A172 (cell line): ENCODE measurements around the gene LLGL1. TPM values are rescaled to one million over a fixed set of nuclear protein-coding genes. Genes with fewer than 3 reads are reported as not detected.
"Not testable (repeated sequence)": the region's sequence is repeated elsewhere in the genome, so short reads cannot be mapped to it uniquely, and the experiment has no call there.

Experiments used
- DNase-seq: peaks from one replicate; pipeline ENCODE4 v3.0.0-alpha.2; 2015; ENCODE audit warnings: low spot score
- total RNA-seq: library from RNA; depleted of rRNA; stranded (reverse); fragments of >200 nt; shearing (Covaris generic); gene quantifications from 2 replicates; pipeline ENCODE4 v1.2.3, GENCODE V29; 2014

Gene LLGL1
- total RNA-seq, 1 experiment from 2014 or later: 47.2 TPM

DNA sequence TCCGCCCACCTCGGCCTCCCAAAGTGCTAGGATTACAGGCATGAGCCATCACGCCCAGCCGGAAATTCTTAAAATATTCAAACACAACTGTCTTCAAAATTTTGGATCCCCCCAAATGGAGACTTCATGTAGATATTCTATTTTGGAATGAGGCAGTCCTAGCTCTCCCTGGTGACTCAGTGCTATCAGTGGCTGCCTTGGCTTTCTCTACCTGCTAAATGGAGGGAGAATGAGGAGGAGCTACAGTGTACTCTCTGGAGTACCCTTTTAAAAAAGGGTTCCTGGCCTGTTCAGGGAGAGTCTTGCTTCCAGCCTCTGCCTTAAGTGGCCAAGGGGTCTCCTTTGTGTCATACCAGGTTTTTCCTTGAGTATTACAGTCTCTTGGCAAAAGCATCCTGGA, 31.0 kb upstream of the LLGL1 start:
- DNase-seq: no peak

DNA sequence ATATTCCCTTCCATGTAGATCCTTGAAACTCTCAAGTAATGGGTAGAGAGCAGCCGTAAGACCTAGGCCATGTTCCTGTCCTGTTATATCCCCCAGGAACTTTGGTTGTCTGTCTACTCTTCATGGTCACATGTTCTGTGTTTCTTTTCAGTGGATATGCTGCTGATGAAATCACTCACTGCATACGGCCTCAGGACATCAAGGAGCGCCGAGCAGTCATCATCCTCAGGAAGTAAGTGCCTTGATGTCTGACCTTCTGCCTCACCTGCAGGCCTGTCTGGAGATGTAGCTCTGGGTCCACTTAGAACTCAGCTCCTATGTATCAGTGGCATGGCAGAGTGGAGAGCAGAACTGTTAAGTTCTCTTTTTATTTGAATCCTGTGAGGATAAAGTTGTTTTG, 30.6 kb upstream of the LLGL1 start:
- DNase-seq: no peak

DNA sequence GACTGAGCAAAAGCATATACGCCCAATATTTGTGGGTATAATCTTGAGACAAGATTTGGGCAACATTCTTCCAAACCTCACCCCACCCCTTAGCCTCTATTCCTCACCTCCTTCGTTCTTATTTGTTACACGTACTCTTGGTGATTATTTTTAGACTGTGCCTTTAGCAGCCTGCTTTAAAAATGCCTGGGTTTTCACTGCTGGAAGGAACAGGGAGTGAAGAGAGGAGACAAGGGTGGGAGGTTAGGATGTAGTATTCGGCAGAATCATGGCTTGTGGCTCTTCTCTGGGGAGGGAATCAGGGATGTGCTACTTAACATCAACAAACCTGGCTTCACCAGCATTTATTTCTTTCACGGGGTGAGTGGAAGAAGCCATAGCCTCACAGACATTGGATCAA, 30.2 kb upstream of the LLGL1 start:
- DNase-seq: no peak

DNA sequence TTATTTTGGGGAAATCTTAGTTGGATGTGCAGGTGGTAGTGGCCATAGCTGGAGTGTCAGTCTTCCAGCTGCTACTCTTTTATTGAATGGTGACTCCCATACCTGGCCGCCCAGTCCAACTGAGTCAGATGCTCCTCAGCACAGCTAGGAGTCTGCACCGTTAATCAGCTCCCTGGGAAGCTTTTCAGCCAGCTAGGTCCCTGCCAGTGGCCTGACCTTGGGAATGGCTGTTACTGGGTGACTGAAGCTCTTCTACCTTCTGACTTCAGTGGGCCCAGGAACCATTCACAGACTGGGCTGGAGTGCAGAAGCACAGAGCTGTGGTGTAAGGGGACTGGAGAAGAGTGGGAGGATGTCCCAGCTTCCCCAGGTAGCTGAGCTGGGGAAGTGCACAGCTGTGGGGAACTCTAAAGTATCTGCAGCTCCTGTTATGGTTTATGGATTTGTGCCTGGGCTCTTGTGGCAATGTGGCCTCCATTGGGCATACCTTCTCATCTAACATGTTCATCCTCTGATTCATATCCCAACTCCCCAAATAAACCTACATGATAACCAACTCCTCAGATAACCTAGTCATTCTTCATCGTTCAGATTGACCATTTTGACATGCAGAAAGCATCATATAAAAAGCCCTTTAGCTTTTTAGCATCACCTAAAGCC, 27.8 kb upstream of the LLGL1 start:
- no peak for DNase-seq

DNA sequence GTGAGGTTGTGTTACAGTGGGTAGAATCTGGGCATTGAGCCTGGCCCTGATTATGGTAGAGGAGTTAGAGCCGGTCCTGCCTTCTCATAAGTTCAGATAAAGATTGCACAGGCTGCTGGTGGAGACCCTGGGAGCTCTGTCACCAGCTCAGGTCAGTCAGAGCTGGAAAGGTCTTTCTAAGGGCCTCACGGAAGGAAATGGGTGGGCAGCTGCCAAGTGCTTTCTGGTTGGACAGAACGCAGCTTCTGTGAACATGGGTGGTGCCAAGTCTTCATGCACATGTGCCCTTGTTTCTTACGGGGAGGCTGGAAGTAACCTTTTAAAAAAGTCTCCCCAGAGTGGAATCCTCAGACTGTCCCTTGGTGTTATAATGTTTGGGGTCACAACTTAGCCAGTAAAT, 26.9 kb upstream of the LLGL1 start:
- DNase-seq: no peak

DNA sequence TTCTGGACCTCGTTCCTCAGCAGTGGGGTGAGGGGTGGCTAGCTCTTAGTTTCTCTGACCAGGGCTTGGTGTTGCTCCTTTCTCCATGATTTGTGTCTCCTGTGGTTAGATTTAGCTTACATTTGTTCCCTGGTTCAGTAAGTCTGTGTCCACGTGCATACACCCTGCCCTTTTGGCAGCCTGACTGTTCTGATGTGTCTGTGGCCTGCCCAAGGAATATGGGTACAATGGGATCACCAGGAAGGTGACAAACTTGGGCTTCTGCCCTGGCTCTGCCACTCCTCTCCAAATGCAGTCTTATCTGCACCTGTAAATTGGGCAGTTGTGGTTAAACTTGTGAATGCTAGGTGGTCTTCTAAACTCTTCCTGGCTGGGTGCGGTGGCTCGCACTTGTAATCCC, 24.3 kb upstream of the LLGL1 start:
- no peak for DNase-seq

DNA sequence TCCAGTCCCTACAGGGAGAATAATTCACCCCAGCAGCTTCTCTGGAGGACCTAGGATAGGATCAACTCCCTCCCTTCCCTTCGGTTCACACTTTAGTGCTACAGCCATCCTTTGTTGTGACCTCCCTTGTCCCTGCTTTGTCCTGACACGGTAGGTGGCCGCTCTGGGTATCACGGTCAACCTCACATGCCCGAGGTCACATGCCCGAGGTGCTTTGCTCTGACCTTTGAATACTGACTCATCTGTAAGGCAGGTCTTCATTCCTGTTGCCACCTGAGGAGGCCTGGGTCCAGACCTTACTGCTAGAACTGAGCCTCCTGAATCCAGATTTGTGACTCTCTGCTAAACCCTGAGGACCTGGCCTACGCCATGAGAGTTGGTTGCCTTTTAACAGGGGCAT, 22.1 kb upstream of the LLGL1 start:
- no peak for DNase-seq

DNA sequence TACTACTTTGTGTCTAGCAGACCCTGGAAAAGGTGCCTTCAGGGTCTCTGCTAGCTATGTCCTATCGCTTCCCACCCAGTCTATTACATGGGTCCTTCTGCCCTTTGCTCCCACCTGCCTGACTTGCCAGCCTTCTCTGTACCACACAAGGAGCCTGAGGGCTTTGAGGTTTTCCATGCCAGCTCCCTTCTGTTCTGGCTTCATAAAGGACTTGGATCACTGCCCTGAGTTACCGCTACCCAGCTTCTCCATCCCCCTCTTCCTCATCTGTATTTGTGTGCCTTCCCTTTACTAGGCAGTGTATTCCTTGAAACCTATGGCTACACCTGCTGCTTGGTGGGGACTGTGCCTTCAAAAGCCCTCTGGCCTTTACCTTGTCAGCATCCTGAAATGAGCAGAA, 19.6 kb upstream of the LLGL1 start:
- no peak for DNase-seq

DNA sequence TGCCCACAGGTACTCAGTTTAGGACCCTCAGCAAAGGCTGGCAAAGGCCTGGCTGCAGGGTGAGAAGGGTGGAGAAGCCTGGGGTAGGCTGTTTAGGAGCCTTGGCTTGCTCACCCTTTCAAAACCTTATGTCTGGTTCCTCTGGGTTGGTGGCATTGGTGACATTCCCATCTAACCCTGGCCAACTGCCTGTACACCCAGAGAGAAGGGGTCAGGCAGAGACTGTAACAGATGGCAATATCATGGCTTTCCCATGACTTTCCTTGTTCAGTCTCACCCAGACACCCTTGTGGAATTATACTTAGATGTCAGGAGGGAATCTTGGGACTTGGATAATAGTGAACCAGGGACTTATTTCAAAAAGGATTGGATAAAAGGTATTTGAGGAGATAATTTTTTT, 18.5 kb upstream of the LLGL1 start:
- no peak for DNase-seq

DNA sequence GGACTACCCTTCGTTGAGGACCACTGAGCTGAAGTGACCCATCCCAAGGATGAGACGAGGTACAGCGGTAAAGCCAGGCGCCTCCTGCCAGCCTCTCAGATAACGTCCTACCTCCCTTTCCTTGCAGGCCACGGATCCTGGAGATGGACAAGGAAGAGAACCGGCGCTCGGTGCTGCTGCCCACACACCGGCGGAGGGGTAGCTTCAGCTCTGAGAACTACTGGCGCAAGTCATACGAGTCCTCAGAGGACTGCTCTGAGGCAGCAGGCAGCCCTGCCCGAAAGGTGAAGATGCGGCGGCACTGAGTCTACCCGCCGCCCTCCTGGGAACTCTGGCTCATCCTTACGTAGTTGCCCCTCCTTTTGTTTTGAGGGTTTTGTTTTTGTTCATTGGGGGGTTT, 17.3 kb upstream of the LLGL1 start:
- no peak for DNase-seq

DNA sequence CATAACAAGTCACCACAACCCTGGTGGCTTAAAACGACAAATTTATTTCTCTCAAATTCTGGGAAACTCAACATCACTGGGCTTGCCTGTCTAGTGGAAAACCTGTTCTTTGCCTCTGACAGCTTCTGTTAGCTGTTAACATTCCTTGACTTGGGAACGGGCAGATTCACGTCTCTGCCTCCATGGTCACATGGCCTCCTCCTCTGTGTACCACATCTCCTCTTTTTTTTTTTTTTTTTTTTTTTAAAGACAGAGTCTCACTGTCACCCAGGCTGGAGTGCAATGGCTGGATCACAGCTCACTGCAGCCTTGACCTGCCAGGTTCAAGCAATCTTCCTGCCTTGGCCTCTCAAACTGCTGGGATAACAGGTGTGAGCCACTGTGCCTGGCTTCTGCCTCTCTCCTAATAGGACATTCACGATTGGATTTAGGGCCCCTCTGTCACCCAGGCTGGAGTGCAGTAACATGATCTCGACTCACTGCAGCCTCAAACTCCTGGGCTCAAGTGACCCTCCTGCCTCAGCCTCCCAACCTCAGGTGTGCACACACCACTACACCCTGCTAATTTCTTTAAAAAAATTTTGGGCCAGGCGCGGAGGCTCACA, 11.7 kb upstream of the LLGL1 start:
- no peak for DNase-seq

DNA sequence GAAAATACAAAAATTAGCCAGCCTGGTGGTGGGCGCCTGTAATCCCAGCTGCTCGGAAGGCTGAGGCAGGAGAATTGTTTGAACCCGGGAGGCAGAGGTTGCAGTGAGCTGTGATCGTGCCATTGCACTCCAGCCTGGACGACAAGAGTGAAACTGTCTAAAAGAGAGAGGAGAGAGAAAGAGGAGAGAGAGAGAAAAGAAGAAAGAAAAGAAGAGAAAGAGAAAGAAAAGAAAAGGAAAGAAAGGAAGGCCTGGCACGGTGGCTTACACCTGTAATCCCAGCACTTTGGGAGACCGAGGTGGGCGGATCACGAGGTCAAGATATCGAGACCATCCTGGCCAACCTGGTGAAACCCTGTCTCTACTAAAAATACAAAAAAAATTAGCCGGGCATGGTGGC, 8.5 kb upstream of the LLGL1 start:
- DNase-seq: not testable (repeated sequence)

DNA sequence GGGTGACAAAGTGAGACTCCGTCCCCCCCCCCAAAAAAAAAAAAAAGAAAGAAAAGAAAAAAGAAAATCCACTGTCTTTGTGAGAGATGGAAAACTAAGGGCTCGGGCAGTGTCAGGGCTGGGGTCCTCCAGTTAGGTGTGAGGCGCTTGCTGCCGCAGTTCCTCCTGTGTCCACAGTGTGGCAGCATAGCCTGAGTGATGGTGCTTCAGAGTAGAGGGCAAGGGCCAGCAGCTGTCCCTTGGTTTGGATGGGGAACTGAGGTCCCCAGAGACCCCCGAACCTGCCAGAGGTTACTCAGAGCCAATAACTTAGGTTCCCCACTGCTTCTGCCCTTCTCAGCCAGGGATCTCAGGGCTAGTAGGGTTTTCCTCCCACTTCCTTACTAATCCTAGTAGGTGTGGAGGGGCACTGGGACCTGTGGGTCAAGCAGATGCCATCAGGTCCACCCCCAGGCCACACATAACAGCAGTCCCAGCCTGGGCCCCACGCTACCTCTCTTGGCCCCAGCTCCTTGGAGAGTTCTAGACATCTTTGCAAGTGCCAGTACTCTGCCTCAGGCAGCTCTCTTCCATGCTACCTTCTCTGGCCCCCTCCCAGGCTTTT, 7.9 kb upstream of the LLGL1 start:
- DNase-seq: peak; percentile 60

DNA sequence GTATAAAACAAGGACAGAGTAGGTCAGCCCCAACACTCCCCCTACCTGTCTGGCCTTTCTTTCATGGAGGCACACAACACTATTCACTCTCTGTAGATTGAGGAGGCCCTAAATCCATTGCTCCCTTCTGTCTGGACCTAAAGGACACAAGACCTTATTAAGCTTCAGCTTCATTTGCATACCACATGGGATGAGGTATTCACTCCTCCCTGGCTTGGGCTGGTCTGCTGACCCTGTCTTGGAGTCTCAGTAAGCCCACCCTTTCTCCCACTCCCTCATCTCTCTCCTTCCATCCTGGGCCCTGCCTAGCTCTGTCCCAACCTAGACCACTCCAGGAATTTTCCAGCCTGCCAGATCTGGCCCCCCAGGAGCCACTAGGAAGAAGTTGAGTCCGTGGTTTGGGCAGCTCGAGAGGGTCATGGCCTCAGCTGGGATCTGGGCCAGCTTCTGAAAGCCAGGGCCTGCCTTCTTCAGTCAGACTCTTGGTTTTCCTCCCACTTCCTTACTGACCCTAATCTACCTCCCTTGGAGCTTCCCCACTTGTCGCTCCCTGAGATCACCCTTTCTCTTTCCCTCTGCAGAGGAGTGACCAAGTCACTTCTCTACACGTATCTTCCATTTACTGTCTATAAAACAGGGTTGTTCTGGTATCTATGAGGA, 6.5 kb upstream of the LLGL1 start:
- DNase-seq: peak; percentile 63

DNA sequence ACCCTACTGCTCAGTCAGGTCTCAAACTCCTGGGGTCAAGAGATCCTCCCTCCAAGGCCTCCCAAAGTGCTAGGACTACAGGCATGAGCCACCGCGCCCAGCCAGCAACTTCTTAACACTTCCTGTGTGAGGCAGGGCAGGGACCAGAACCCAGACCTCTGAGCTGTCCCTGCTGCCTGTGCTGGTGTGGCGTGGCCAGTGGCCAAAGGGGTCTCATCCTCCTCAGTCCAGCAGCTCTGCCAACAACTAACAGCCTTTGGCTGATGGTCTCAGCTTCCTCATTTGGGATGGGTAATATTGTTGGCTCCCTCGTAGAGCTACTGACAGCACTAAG, 1.4 kb upstream of the LLGL1 start:
- no peak for DNase-seq

DNA sequence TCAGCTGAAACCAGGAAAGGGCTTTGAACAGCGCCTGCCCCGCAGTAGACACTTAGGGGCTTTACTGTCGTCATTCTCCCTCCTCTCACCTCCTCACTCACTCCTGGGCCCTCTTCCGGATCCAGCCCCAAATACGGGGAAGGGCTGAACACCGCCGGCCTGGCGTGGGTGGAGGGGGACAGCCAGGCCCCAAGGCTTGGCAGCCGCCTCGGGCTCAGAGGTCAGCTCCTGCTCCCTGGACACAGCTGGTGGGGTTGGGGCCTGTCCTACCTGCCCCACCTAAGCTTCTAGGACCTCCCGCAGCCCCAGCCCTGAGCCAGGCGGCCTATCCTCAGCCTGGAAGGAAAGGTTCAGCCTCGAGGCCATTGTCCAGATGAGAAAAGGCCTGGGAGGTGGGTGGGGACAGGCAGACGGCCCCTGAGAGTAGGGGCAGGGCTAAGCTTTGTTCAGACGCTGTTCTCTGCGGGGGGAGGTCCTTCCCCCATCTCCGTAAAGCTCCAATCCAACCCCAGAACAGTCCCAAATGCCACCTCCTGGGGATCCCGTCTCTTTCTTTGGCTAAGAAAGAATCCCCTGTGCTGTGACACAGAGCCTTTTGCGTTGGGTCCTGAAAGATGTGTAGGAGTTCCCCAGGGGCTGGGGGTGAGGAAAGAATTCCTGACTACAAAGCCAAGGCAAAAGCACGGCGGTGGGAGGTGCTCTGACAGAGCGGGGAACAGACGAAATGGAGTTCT, 881 bp upstream of the LLGL1 start:
- DNase-seq: no peak

DNA sequence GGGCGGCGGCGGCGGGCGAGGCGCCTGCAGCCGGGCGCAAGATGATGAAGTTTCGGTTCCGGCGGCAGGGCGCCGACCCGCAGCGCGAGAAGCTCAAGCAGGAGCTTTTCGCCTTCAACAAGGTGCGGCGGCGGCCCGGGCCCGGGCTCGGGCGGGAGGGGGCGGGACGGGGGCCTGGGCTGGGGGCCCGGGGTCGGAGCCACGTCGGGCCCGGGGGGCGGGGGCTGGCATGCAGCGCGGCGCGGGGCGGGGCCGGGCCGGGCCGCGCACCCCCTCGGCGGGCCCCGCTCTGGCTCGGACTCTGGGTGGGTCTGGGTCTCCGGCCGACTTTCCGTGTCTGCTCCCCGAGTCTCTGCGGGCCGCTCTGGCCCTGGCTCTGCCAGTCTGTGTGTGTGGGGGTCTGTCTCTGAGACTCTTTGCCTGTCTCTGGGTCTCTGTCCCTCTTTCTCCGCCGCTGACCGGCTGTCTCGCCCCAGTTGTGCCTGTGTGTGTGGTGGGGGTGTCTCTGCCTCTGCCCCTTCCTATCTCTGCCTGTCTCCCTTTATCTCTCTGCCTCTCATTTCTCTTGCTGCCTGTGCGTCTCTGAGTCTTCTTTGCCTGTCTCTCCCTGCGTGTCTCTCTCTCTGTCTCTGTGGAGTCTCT, 328 bp downstream of the LLGL1 start:
- no peak for DNase-seq

DNA sequence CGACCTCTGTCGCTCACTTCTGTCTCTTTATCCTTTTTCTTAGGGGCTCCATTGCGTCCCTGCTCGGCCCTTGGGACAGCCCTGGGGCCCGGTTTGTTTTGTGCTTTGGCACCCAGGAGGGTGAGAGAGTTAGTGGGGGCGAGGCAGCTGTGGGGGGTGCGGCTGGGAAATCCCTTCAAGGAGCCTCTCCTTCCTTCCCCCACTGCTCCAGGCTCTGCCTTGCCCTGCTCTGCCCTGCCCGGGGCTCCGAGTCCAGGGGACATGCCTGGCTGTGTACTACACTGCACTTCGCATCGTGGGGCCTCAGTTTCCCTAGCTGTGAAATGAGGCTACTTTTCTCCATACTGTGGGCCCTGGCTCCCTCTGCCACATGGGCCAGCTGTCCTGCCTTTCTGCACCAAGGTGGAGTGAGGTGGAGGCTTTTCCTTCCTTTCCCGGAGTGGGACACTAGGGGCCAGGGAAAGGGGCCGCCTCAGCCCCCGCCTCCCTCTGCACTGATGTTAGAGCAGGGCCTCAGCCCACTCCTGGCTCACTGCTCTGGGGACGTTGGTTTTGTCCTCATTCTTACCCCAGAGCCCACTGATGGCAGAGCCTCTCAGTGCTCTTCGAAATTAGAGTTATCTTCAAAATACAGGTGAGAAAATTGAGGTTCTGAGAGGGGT, 980 bp downstream of the LLGL1 start:
- no peak for DNase-seq

DNA sequence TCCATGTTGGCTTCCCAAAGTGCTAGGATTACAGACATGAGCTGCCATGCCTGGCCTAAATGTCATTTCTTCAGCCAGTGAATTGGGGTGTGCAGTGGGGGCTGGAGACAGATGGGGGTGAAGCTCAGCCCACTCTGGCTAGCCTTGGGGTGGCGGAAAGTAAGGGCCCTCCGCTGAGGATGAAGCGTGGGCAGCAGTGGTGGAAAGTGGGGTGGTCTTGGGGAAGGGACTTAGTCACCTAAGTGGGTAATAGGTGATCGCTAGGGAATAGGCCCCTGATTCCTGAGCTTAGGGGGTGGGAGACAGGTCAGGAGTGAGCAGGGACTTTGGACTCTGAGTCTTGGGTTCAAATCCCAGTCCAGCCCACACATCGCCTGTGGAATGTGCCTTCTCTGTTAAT, 2.2 kb downstream of the LLGL1 start:
- no peak for DNase-seq

DNA sequence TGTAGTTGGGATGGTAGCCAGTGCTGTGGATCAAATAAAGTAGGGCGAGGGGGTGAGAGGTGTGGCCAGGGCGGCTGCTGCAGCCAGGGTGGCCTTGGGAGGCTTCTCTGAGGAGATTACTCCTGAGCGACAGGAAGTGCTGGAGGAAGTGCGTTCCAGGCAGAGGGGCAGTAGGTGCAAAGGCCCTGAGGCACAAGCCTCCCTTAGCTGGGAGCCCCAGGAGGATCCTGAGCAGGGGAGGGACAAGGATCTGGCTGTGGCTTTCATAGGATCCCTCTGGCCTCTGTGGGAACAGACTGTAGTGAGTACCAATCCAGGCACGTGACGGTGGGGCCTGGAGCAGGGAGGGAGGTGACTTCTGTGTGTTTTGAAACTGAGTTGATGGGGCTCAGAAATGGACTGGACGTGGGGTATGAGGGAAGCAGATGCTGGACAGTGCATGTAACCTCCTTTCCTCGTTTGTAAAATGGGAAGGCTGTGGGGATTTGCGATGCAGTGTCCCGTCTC, 2.8 kb downstream of the LLGL1 start:
- no peak for DNase-seq

DNA sequence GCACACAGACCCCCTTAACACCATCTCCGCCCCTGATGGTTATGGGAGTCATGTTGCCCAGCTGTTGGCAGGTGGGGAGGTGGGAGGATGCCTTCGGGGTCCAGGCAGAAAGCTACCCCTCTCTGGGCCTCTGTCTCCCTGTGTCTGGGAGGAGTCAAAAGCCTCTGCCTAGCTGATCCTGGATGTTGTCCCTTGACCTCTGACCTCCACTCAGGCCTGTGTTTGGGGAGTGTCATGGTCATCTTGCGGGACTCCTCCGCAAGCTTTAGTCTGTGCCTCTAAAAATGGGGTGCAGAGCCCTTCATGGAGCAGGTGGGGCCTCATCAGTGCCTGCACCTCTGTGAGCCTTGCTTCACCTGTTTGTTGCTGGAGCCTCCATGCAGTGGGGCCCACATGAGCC, 3.8 kb downstream of the LLGL1 start:
- DNase-seq: no peak
